ENCODE results near the gene AHI1.
"Not testable (repeated sequence)": the region's sequence is repeated elsewhere in the genome, so short reads cannot be mapped to it uniquely, and the experiment has no call there.

The AHI1 gene

DNA sequence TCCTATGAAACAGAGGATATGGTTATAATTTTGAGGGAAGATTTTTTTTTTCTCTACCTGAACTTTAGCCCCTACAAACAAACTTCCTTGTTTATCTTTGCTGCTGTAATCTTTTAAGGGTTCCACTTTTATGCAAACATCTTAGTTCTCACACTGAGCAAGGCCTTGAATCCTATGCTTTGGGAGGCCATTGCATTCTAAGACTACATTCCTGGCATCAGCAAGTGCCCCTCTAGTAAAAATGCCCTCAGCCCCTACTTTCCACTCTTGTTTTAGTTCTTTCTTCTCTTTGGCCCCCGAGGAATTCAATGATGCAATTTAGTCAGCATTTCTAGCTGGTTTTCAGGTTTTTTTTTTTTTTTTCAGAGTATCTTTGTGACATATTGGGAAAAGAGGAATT is 8.1 kb upstream of the AHI1 start:
- DNase-seq (ENCODE audit: low spot score): no peak

DNA sequence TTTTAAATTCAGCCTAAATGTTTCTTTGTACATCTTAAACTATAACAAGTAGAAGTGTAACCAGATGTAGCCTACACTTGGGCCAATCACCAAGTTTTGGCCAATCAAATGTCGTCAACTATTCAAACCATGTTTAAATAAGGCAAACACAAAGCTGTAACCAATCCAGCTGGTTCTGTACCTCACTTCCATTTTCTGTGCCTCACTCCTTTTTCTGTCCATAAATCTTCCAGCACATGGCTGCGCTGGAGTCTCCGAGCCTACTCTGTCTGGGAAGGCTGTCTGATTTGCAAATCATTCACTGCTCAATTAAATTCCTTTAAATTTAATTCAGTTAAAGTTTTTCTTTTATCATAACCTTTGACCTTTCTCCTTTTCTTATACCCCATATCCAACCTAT is 7.7 kb upstream of the AHI1 start:
- no peak for DNase-seq (ENCODE audit: low spot score)

DNA sequence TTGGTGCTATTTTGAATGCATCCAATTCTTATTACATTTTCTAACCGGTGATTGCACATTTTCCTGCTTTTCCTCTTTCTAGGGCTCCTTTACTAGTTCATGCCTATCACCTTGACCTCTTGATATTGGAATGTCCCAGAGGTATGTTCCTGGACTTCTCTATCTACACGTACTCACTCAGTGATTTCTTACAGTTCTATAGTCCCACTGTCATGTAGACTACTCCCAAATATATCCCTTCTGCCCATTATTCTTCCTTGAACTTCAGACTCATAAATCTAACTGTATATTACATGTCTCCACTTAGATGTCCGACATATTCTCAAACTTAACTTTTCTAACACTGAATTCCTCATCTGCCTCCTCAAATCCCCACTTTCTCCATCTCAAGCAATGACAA is 7.2 kb upstream of the AHI1 start:
- DNase-seq (ENCODE audit: low spot score): no peak

DNA sequence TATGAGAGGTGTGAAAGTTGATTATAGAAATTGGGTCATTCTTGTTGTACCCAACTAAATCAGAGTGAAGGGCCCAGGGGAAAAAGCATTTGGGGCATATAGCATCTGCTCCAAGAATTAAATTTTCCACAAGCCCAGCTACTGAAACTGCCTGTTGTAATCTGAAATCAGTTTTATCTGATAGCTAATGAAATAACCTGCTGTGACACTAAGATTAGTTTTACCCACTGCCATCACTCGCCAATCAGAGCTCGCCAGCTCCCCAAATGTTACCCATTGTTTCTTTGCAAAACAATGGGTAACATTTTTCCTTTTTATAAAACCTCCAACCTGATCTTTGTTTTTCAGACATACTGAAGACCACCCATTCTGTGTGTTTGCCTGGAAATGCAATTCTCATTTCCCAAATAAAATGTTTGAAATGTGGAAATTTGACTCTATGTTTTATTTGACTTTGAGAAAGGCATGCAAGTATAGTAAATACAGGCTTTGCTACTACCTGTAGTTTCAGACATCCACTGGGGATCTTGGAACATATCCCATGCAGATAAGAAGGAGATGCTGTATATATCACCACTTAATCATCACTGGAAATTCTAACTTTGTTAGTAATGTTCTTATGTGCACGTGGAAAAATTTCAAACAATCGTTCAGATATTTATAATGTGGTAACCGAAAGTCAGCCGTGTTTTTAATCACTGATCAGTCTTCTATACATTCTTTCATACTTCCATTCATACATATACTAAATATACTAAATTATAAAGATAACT is 6.3 kb upstream of the AHI1 start:
- DNase-seq (ENCODE audit: low spot score): no peak

DNA sequence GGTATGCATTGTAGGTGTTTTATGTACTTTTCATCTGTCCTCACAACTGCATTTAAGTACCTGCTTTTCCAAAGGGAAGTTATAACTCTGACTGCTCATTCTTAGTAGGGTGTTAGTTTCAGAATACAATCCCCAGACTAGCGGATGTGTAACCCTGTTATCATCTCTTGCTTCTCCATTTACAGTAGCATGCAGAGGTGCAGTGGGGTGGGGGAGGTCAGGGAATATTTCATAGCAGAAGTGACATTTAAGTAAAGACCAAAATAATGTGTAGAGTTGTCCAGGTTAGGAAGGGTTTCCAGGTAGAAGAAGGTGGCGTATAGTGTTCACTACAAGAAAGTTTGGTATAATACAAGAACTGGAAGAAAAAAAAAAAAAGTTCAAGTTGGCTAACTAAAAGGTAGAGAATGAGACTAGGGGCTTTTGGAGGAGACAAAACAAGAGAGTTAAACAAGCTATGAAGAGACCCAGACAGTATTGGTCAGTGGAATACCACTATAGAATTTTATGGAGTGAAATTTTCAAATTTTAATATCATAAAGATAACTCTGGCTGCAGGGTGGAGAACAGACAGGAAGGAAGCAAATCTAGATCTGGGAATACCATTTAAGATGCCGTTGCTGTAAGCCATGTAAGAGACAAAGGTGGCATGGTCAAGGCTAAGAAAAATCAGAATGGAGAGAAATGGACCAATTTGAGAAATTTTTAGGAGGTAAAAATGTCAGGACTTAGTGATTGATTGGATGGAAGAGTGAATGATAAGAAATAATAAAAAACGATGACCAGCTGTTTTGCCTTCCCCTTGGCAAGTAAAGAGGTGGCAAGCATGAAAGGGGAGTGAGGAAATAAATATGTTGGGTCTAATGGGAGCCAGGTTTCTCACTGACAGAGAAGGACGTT is 2.2 kb upstream of the AHI1 start:
- DNase-seq (ENCODE audit: low spot score): no peak

DNA sequence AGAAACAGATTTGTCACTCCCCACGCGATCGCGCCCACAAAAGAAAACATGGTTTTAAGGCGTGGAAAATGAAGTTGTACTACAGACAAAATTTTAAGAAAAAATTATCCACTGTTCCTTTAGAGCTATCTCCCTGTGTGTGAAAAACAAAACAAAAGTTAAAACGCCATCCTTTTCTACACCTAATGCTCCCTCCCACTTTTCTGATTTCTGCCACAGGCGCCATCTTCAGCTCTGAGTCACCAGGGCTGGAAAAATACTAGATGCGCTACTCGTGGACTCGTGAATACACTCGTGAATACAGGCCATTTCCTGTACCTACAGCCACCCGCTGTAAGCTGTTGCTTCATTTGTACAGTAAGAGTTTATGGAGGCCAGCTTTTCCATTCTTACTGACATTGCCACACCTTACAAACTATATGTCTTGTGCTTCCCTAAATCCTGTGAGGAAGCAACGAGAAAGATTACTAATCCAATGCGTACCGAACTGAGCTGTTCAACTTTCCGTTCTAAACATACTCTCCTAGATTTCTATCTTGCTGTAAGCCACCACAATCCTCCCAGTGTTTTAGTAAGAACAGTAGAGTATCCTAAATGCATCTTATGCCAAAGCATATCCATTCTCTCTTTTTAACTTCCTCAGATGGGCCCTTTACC is 773 bp upstream of the AHI1 start:
- peak; percentile 87 for DNase-seq (ENCODE audit: low spot score)

DNA sequence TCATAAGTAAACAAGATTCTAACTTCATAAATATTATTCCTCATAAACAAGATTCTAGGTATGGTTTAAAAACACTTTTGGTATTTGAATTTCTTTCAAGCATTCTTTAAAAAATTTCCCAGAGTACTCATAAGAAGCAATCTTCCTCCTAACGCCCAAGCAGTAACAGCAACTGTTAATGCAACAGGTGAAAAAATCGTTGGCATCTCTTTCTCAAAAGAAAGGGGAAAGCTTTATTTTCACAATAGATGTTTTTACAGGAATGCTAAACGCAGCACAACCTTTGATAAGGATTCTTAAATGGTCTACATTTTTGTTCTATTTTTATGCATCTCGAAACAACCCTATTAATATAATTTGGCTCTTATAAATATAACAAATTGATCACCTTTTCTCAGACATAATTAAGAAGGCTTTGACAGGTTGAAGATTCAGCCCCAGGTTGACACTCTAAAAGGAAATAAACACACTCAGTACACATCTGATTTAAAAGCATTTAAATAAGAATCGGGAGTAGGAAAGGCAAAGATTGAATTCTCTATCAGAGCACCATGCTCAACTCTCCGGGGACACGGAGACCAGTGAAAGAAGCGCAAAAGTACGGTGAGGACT is 634 bp downstream of the AHI1 start:
- DNase-seq (ENCODE audit: low spot score): no peak

DNA sequence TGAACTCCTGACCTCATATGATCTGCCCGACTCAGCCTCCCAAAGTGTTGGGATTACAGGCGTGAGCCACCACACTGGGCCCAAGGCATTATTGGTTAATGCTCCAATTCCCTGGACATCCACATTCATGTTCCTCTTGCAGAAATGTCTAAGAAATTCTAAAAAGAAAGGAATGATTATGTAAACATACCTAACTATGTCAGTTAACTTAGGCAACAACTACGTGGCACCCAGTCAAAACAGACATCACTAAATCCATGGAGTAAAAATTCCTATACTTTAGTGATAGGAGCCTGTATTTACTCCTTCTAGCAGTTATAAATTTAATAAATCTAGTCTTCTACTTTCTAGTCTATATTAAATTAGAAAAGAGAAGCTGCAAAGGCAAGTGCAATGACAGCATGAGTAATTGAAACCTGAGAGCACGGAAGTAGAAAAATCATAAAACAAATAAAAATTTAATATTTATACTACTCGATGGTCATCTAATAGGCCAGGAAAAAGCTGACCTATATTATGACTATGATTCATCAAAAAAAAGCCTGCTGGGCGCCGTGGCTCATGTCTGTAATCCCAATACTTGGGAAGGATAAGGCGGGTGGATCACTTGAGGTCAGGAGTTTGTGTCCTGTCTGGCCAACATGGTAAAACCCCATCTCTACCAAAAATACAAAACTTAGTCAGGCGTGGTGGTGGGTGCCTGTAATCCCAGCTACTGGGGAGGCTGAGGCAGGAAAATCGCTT is 4.2 kb downstream of the AHI1 start:
- no peak for DNase-seq (ENCODE audit: low spot score)

DNA sequence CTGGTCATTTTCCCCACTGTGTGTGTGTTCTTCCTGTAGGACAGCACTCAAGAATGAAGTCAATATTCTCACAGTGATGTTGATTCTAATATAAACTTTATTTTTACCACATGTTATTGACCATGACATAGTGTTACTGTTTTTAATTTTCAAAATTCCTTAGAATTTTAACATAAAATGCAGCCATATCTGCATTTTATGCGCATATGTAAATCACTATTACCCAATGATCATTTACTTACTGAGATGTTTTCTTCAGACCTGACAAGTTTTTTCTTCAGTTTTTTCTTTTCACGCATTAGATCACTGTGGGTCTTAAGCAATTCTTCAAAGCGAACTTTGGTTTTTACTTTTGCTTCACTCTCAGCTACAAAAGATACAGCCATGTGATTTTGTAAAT is 7.2 kb downstream of the AHI1 start:
- DNase-seq (ENCODE audit: low spot score): no peak

DNA sequence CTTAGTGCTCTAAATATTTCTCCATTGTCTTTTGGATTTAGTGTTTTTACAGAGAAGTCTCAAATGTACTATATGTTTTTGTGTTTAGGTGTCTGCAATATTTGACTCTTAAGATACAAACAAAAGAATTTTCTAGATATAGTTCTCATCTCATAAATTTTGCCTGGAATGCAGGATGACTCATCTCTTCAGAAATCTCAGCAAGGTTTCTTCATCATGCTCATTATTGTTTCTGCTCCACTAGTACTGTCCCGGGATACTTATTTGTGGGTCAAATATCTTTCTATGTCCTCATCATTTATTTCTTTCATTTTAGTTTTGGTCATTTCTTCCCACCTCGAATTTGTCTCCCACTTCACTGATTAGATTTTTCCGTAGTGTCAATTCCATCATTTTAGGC is 9.5 kb downstream of the AHI1 start:
- peak; percentile 60 for DNase-seq (ENCODE audit: low spot score)

DNA sequence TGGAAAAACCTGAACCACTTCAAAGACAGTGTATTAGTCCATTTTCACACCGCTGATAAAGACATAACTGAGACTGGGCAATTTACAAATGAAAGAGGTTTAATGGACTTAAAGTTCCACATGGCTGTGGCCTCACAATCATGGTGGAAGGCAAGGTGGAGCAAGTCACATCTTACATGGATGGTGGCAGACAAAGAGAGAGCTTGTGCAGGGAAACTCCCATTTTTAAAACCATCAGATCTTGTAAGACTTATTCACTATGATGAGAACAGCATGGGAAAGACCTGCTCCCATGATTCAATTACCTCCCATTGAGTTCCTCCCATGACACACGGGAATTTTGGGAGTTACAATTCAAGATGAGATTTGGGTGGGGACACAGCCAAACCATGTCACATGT is 13.6 kb downstream of the AHI1 start:
- not testable (repeated sequence) for DNase-seq (ENCODE audit: low spot score)

DNA sequence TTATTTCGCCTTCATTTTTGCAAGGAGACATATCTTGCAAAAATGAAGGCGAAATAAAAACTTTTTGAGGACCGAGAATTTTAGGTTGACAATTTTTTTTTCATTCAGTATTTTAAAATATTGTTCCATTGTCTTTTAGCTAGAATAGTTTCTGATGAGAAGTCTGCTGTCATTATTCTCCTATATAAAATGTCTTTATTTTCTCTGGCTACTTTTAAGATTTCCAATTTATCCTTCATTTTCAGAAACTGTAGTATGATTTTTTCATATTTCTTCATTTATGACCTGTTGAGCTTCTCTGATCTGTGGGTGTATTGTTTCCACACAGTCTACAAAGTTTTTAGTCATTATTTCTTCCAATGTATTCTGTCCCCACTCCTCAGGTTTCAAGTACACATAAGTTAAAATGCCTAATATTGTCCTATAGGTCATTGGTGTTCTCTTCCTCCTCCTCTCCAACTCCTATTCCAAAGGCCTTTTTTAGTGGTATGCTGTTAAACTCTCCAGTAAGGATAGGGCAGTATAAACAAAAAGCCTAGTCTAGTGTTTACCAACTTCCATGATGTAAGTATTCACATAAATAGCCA is 15.7 kb downstream of the AHI1 start:
- no peak for DNase-seq (ENCODE audit: low spot score)

DNA sequence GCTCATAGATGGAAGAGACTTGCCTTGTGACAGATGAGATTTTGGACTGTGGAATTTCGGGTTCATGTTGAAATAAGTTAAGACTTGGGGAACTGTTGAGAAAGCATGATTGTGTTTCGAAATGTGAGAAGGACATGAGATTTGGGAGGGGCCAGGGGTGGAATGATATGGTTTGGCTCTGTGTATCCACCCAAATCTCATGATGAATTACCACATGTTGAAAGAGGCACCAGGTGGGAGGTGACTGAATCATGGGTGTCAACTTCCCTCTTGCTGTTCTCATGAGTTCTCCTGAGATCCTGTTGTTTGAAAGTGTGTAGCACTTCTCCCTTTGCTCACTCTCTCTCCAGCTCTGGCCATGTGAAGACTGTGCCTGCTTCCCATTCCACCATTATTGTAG is 17.9 kb downstream of the AHI1 start:
- no peak for DNase-seq (ENCODE audit: low spot score)

DNA sequence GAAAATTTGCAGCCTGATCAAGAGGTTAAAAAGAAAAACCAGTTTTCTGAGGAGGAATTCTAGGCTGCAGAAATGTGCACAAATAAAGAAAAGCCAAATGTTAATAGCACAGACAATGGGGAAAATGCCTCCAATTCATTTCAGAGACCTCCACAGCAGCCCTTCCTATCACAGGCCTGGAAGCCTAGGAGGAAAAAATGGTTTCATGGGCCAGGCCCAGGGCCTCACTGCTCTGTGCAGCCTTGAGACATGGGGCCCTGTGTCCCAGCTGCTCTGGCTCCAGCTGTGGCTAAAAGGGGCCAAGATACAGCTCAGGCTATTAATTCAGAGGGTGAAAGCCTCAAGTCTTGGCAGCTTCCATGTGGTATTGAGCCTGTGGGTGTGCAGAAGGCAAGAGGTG is 18.9 kb downstream of the AHI1 start:
- DNase-seq (ENCODE audit: low spot score): no peak

DNA sequence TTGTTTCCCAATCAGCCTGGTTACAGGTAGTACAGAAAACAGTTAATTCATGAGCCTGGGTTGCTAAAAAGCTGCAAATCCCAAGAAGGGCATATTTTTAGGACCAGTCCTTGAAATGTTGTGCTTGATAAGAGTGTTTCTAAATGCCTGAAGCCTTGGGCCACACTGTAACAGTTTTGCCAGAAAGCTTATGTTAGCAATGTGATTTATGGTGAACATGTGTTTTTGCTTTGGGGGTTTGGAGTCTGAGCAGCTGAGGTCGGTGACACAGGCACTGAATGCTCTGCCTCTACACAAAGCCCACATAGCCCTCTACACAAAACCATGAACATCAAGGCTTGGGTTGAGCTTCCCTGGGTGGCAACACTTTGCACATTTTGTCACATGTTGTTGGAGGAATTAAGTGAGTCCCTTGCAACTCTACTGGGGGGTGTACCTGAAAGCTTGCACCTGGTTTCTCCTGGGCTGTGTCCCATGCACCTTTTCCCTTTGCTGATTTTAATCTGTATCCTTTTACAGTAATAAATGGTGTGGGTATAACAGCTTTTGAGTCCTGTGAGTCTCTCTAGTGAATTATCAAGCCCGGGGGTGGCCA is 22.2 kb downstream of the AHI1 start:
- no peak for DNase-seq (ENCODE audit: low spot score)

DNA sequence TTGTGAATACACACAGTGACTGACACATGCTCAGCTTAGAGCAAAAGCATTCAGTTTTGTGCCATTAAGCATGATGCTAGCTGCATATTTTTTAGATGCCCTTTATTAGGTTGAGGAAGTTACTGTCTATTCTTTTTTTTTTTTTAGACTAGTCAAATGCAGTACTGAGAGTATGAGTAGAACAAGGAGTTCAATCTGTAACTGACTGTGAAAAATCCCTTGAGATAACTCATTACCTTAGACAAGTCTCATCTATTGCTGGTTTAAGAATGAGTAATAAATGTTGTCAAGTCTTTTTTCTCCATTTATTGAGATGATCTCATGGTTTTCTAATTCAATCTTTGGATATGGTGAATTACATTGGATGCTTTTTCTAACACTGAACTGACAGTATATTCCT is 23.2 kb downstream of the AHI1 start:
- DNase-seq (ENCODE audit: low spot score): peak; percentile 20

DNA sequence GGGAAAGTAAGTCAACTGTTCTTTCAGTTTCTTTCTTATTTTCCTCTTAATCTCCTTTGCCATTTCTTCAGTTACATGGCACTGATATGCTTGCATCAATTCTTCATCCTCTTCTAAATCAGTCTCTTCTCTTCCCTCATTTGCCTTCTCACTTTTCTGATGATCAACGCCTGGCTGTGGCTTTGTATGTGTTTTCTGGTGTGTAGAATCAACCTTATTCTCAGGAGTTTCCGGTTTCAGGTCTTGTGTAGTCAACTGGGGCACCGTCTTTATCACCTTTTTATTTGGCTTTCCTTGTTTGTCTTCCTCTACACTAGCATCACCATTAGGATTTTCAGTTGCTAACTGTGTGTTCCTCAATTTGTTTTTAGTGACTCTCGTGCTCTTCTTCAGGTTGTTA is 31.6 kb downstream of the AHI1 start:
- DNase-seq (ENCODE audit: low spot score): no peak

DNA sequence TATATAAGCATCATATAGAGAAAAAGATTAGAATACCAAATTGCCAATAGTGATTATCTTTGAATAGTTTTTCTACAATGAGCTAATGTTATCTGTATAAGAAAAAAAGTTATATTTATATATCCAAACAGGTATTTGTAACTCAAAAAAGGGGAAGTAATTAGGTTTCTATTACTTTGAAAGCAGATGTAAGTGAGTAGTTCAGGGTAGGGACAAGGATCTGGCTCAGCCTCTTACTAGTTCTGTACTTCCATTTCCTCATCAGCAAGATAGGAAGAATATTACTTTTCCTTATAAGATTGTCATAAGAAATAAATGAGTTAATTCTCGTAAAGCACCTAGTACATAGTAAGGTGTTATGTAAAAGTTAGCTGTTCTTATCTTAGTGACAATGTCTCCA is 32.2 kb downstream of the AHI1 start:
- DNase-seq (ENCODE audit: low spot score): no peak

DNA sequence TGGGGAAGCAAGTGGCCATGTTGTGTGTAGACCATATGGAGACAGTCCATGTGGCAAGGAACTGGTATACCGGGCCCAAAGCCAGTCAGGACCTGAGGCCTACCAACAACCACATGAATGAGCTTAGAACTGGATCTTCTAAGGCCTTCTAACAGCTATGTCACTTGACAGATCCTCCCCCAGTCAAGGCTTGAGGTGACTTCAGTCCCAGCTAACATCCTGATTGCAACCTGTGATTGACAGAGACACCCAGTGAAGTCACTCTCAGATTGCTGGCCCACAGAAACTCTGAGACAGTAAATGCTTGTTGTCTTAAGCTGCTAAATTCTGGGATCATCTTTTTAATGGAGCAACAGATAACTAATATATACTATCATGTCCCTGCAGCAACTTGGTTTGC is 32.9 kb downstream of the AHI1 start:
- DNase-seq (ENCODE audit: low spot score): no peak

DNA sequence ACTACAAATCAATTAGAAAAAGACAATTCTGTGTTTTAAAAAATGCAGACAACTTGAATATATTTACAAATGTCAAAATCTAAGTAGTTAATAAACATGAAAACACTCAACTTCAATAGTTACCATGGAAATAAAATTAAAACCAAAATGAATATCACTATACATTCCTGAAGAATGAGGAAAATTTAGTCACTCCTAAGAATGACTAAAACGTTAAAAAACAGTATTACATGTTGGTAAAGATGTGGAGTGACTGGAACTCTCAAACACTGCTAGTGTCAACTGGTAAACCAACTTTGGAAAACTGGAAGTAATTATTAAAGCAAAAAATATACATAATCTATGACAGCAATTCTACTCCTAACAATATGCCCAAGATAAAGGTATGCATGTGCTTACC is 36.3 kb downstream of the AHI1 start:
- DNase-seq (ENCODE audit: low spot score): no peak

DNA sequence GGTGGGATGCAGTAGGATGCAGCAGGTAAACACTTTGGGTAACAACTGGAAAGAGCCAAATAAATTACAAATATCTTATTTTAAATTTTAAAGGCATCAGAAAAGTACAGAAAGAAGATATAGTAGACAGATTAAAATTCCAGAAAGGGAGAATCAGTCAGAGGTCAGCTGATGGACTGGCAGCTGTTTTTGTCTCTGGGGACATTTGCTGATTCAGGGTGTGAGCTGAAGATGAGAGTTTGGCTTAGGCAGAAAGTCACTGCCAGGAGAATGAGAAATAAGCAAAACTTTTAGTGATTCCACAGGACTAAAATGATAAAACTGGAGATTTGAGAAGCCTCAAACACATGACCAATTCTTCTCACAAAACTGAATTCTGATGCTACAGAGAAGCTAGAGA is 39.5 kb downstream of the AHI1 start:
- DNase-seq (ENCODE audit: low spot score): no peak
